Stimulated activated CD8-positive, alpha-beta memory T cell treated with anti-CD3 and anti-CD28 coated beads, Interleukin-15, amount 100 ng/mL, for 4 hours (primary cell): ENCODE measurements around the gene FAM131B.
"Not testable (repeated sequence)": the region's sequence is repeated elsewhere in the genome, so short reads cannot be mapped to it uniquely, and the experiment has no call there.

Source experiments
- DNase-seq, 2 donors: peaks; one replicate each; pipeline ENCODE4 v3.0.0-alpha.2; 2020; ENCODE audit warnings: low read depth in 2 of 2

The FAM131B gene

GRCh38 chr7:143395187-143396149, 33.0 kb upstream of the FAM131B start:
- no peak for DNase-seq

DNA sequence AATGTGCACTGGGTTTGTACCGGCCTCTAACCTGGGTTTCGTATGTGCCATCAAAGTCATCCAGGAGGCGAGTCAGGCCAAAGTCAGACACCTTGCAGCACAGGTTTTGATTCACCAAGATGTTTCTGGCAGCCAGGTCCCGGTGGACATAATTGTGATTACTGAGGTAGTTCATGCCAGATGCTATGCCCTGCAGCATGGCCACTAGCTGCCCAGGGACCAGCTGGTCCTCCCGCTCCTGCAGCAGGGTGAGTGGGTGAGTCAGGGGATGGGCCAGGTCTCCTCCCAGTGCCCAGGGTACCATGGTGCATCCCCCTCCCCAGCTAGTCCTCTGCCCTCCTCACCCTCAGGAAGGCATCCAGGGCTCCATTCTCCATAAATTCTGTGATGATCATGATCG, 32.3 kb upstream of the FAM131B start:
- DNase-seq: no peak

GRCh38 chr7:143394068-143394467, 31.6 kb upstream of the FAM131B start:
- DNase-seq: no peak

DNA sequence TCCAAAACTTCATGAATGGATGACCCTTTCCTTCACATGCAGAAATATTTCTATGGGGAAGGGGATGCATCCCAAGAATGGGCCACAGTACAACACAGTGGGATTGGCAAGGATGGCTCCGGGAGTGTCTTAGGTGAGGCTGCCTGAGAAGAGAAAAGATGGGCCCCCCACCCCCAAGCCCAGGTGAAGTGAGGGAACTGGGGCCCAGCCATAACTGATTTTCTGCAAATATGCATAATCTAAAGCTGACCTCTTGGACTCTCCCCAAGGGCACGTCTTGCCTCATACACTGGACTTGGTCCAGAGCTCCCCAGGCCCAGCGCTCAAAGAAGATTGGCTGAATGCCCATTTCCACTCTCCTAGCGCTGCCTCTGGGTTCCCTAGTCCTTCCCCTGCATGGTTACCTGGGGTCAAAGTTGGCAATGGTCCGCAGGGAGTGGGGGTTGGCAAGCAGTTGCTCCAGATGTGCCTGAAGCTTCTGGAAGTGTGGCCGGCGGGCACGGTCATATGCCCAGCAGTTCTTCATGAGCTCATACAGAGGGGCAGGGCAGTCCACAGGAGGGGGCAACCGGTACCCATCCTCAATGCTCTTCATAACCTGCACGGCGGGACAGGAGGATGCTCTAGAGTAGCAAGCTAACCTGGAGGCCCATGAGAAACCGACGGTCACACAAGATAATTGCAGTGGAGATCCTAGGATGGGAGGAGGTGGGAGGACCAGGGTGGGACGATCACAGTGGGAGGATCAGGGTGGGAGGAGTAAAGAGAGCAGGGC, 30.9 kb upstream of the FAM131B start:
- no peak for DNase-seq

DNA sequence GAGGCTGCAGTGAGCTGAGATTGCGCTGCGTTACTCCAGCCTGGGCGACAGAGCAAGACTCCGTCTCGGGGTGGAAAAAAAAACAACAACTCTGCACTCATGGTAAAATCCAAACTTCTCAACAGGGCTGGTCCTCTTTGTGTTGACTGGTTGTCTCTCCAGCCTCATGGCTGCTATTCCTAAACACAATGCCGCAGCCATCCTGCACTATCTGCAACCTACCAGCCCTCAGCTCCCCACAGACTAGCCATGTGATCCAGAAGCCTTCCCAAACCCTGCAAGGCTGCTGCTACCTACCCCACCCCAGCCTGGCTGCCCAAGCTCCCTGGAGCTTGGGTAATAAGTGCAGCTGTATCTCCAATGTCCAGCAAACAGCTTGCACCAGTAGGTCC, 30.4 kb upstream of the FAM131B start:
- no peak for DNase-seq

DNA sequence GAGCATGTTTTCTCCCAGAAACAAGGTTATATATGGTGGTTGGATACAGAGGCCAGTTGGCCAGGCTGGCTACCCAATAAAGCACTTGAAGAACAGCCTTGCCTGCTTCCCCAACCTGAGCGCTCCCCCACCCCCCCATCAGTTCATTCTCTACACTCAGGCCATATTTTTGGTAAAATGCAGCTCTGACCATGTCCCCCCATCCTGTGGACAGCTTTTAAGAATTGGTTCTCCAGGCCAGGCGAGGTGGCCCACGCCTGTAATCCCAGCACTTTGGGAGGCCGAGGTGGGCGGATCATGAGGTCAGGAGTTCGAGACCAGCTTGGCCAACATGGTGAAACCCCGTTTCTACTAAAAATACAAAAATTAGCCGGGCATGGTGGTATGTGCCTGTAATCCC, 29.9 kb upstream of the FAM131B start:
- not testable (repeated sequence) for DNase-seq

DNA sequence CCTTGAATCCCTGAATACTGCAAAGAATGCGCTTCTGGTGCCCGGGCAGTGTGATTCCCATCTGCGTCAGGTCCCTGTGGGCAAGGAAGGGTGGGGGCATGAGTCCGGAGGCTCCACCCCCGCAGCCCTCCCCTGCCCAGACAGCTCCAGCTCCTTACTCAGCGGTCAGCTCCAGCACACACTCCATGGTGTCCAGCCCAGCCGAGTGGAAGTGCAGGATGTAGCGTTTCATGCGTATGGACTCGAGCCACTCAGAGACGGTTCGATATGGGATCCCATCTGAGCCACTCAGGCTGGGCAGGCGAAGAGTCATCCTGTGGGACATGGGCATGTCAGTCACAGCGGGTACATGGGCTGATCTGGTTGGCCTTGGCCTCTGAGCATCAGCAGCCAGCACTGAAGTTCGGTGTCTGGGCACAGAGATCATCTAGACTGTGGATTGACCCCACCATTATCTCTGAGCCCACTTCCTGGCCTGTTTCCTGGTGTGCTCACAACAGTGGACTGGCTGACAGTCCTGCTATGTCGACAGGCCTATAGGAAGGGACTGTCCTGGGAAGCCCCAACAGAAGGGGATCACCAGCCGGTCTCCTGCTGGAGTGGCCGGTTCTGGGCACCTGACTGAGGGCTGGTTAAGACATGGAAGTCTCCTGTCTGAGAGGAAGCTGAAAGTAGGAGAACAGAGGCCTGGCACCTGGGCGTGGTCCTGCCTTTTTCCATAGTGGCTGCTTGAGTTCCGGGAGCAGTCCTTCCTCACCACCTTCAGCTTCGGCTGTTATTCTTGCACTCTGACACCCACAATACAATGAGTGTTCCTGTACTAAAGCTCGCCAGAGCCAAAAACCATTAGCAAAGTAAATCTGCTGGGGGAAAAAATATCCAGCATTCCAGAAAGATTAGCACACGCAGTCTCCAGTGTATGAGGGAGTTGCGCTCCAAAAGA, 29.2 kb upstream of the FAM131B start:
- no peak for DNase-seq

DNA sequence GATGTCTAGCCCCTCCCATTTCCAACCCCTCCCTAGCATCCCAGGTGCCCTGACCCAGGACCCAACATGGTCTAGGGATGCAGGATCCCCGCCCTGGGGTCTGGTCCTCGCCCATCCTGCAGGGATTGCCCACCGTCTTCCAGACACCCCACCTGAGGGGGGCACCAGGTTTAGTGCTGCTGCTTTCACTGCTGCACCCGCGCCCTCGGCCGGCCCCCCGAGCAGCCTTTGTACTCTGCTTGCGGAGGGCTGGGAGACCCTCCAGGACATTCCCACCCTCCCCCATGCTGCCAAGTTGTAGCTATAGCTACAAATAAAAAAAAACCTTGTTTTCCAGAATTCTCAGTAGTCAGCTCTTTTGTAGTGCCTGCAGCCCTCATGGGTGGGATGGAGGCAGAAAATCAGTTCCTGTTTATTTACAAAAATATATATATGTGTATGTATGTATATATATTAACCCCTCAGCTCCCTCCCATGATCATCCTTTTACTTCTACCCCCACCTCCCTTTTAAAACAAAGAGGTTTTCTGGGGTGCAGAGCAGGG, 28.3 kb upstream of the FAM131B start:
- DNase-seq: no peak

DNA sequence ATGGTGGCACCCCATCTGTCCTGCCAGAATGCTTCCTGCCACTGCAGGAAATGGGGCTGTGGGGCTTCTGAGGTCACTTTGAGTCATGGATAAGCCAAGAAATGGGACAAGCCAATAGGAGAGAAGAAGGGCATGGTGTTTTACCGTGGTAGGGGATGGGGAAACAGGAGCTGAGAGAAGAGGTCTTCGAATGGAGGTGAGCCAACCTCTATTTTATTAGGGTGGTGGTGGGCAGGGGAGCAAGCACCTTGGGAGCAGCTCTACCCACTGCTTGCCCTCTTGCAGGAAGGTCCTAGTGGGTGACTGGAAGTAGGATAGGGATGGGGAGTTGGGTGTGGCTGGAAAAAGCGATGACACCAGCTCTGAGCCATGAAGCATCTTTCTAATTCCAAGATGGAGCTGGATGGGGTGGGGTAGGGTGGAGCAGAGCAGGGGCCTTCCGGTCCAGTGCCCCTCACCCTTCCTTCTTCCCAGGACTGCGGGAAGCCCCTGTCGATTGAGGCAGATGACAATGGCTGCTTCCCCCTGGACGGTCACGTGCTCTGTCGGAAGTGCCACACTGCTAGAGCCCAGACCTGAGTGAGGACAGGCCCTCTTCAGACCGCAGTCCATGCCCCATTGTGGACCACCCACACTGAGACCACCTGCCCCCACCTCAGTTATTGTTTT, 27.7 kb upstream of the FAM131B start:
- DNase-seq: no peak

DNA sequence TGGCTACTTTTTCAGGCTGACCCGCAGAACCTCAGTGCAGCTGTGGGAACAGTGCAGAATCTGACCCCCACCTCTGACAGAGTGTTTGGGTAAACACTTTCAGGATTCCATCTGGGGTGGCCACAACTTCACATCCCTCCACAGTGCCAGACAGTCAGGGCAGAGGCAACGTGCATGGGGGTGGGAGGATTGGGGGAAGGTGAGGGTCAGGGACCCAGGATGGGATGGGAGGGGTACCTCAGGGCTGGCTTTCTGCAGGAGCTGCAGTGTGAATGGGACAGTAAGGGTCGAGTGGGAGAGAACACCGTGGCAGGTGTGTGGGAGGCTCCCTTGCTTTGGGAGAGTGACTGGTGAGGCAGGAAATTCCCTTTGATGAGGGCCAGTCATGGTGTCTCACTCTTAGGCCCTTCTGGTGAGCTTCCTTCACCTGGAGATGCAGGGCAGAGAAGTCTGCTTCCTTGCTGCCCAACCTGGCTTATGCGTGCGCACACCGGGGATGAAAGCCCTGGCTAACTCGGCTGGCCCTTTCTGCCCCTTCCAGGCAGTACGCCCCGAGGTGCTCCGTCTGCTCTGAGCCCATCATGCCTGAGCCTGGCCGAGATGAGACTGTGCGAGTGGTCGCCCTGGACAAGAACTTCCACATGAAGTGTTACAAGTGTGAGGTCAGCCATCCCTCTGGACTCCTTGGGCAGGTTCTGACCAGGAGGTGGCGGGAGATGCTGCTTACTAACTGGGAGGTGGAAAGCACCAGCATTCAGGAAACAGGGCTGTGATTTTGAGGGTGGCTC, 27.0 kb upstream of the FAM131B start:
- DNase-seq: no peak

DNA sequence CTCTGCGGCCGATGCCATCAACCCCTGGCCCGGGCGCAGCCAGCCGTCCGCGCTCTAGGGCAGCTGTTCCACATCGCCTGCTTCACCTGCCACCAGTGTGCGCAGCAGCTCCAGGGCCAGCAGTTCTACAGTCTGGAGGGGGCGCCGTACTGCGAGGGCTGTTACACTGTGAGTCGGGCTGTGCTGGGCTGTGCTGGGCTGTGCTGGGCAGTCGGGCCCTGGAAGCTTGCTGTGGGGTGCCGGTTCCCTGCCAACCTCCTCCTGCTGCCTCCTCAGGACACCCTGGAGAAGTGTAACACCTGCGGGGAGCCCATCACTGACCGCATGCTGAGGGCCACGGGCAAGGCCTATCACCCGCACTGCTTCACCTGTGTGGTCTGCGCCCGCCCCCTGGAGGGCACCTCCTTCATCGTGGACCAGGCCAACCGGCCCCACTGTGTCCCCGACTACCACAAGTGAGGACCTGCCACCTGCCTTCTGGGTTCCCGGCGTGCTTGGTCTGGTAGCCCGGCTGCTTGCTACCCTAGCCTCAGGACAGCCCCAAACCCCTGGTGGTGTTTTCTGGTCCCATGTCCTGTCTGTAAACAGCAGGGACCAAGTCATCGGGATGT, 26.1 kb upstream of the FAM131B start:
- no peak for DNase-seq

- no peak for DNase-seq
These were observed 25.5 kb upstream of the FAM131B start for GRCh38 chr7:143388051-143388450.

DNA sequence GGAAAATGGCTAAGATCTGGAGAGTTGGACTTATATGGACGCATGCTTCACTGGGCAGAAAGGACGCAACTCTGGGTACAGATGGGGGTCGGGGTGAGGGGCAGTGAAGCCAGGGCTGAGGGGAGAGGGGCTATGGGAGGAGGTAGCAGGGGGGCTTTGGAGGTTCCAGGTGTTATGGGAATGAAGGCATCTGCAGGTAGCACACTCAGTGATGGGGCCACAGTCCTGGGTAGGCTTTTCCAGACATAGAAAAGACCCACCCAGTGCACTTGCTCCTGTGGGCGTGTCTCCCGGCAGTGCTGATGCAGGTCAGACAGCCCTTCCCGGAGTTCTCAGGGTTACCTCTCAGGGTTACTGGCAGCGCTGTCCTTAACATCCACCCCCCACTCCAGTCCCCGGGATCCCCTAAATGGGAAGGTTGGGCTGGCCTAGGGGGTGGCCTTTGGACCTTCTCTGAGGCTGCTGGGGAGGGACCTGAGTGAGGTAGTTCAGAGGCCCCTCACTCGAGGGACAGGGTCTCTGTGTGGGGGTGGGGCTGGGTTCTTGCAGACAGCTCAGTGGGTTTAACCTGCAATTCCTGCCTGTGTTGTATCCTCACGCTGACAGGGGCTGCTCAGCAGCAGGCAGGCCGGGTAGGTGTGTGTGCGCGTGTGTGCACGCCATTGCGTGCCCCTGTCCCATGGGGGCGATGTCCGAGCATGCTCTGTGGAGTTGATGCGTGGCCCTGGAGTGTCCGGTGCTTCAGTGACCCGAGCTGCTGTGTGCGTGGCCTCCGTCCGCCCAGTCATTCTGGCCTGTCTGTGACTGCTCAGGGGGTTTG, 24.9 kb upstream of the FAM131B start:
- no peak for DNase-seq

GRCh38 chr7:143385891-143386781, 23.6 kb upstream of the FAM131B start:
- no peak for DNase-seq

DNA sequence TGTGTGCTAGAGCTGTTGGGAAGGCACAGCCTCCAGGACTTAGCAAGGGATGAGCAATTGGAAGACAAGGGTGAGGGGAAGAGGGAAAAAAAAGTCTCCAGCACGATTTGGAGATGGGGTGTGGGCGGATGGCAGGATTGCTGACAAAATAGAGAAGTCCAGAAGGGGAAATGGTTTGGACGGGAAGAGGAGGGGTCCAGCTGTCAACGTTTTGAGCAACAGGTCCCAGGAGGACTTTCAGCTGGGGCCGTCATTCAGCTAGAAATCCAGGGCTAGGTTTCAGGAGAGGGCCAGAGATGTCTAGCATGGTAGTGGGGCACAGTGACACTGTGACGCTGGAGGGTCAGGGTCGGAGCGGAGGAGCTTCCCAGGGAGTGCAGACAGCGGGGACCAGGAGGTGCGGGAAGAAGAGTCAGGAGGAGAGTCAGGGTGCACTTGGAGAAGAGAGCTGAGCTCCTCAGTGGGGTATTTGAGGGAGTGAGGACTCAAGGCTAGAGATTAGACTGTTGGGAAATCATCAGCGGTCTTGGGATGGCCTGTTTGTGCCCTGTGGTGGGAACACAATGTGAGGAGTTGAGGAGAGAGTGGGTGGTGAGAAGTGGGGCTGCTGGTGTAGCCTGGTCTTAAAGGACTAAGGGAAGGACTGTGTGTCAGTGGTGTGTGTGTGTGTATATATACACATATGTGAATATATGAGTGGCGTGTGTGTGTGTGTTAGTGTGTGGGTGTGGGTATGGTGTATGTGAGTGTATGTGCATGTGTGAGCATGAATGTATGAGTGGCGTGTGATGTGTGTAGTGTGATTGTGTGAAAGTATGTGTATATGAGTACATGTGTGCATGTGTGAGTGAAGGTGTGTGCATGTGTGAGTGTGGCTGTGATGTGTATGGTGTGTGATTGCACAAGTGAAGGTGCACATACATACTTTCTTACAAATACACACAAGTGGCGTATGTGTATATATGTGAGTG, 22.4 kb upstream of the FAM131B start:
- DNase-seq: no peak

GRCh38 chr7:143384148-143384547, 21.6 kb upstream of the FAM131B start:
- no peak for DNase-seq

DNA sequence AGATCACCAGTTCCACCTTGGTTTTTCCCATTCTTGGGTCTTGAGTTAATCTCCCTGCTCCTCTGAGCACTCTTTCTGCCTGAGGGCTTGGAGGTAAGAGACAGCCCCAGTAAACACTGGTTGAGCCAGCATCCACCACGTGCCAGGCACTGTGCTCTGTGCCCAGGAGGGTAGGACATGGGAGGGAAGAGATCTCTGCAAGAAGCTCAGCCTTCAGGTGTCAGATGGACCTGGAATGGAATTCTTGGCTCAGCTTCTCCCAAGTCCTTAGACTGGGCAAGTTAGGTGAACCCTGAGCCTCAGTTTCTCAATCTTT, 21.1 kb upstream of the FAM131B start:
- no peak for DNase-seq
